ENCODE data around the gene ATAD3B. TPM values are rescaled to one million over a fixed set of nuclear protein-coding genes. Genes with fewer than 3 reads are reported as not detected.
"Not testable (repeated sequence)": the region's sequence is repeated elsewhere in the genome, so short reads cannot be mapped to it uniquely, and the experiment has no call there.

Gene ATAD3B
- polyA plus RNA-seq, 3 donors = 2.3 to 23.3 (median 2.3) TPM

DNA sequence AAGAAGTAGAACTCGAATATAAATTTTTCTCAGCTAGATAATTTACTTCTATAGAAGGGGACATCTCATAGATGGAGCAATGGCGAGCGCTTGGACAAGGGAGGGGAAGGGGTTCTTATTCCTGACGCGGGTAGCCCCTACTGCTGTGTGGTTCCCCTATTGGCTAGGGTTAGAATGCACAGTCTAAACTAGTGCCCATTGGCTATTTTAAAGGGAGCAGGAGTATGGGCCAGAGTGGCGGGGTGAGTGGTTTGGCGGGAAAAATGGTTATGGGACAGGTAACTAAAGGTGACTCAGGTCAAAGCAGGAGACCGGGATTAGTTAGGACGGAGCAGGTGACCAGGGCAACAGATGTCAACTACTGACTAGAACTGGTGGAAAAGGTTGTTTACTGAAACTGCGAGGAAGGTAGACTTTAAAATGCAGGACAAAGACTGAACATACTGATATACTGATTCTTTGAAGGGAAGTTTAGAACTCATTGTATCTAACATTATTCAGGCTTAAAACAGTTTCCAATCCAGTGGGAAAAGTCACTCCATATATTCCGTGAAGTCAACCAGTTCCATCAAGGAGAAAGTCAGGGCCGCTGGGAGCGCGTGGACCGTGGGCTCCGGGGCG, 39.5 kb downstream of the ATAD3B start:
- DNase-seq = peak in 1 of 3 donors; percentile 5
- Histone ChIP-seq H2AFZ (ENCODE audit: insufficient read depth, low read depth, low read length, poor library complexity, severe bottlenecking) (peak overlapping the region; percentile 92), H3K27me3 (ENCODE audit: control insufficient read depth in 2 of 2, insufficient read depth in 2 of 2, low read length in 2 of 2) (no peaks in the 10 kb centered on the region), H3K4me3 (replicated peaks in 1 of 3; ENCODE audit: low read depth in 2 of 3, low read length in 3 of 3) (peak overlapping the region; percentile 78 to 96 (median 85)), H3K4me2 (replicated peaks; ENCODE audit: extremely low read depth, low read length, poor library complexity, severe bottlenecking) (peak overlapping the region; percentile 95), H3K9me3 (replicated peaks in 1 of 2; ENCODE audit: control insufficient read depth in 1 of 2, insufficient read depth in 1 of 2, low read length in 2 of 2) (no peaks in the 10 kb centered on the region), H3K9ac (ENCODE audit: insufficient read depth, low read length, poor library complexity, severe bottlenecking) (peak overlapping the region; percentile 89), H3K4me1 (ENCODE audit: control insufficient read depth in 1 of 2, insufficient read depth in 2 of 2, low read length in 2 of 2) (peaks cover 20 to 21% of the 10 kb centered on the region in 2 donors), H3K27ac (ENCODE audit: low read depth in 1 of 2, low read length in 2 of 2) (peak overlapping the region; percentile 86 to 92), H3K79me2 (ENCODE audit: insufficient read depth, low read length) (peaks cover 4% of the 10 kb centered on the region), H3K36me3 (replicated peaks in 1 of 2; ENCODE audit: control insufficient read depth in 1 of 2, insufficient read depth in 2 of 2, low read length in 2 of 2) (no peaks in the 10 kb centered on the region), H4K20me1 (ENCODE audit: insufficient read depth, low read length) (no peaks in the 10 kb centered on the region)
- no peaks in the 10 kb centered on the region for H3K27me3 Mint-ChIP-seq (ENCODE audit: low read depth in 3 of 3)
- peaks cover 0 to 3% (median 0%) of the 10 kb centered on the region in 7 donors for H3K9me3 Mint-ChIP-seq
- intact Hi-C loops (cut with micrococcal nuclease) = no loop called here
- WGBS (ENCODE audit: insufficient coverage) = 11% methylated on average over 15 of the region's 17 CpGs
- TF ChIP-seq, protein P1, sequence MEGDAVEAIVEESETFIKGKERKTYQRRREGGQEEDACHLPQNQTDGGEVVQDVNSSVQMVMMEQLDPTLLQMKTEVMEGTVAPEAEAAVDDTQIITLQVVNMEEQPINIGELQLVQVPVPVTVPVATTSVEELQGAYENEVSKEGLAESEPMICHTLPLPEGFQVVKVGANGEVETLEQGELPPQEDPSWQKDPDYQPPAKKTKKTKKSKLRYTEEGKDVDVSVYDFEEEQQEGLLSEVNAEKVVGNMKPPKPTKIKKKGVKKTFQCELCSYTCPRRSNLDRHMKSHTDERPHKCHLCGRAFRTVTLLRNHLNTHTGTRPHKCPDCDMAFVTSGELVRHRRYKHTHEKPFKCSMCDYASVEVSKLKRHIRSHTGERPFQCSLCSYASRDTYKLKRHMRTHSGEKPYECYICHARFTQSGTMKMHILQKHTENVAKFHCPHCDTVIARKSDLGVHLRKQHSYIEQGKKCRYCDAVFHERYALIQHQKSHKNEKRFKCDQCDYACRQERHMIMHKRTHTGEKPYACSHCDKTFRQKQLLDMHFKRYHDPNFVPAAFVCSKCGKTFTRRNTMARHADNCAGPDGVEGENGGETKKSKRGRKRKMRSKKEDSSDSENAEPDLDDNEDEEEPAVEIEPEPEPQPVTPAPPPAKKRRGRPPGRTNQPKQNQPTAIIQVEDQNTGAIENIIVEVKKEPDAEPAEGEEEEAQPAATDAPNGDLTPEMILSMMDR (IDR thresholded peaks at IDR 0.05) = no peak
- peaks cover 4 to 8% of the 10 kb centered on the region in 2 donors for H3K36me3 Mint-ChIP-seq
- H3K4me1 Mint-ChIP-seq = peaks cover 21% of the 10 kb centered on the region
- peak overlapping the region; percentile 80 to 91 (median 84) for H3K27ac Mint-ChIP-seq
- H3K4me3 Mint-ChIP-seq = peak overlapping the region; percentile 81 to 90

DNA sequence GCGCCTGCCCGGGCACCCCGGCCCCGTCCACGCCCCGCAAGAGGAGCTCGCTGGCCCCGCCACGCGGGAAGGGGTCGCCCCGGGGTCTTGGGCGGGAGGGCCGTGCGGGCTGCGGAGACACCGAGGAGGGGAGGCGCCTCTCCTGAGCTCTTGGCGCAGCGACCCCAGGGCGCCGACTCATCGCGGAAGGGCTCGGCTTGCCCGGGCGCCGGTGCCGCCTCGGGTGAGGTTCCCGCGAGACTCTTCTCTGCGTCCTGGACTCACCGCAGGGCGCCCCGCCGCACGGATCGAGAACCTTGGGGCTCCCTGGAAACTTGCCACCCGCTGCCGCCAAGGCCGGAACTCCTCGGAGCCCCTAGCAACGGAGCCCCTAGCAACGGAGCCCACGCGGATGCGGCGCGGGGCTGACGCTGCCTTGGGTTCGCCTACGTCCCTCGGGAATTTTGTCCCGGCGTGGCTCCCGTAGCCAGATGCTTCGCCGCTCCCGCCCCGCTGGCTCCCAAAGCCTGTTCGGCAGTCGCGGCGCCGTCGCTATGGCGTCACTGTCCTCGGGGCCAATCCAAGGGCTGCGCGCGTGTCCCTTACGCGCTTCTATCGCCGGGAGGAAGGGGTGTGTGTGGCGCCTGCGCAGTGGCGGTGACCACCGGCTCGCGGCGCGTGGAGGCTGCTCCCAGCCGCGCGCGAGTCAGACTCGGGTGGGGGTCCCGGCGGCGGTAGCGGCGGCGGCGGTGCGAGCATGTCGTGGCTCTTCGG, 40.1 kb downstream of the ATAD3B start, which contains the start of gene ATAD3A:
ATAD3A (plus strand) TSS at position 630 of the 753 bp plus-strand sequence; CDS start at position 737, 107 bp downstream.
- Histone ChIP-seq H3K27me3 (ENCODE audit: control insufficient read depth in 2 of 2, insufficient read depth in 2 of 2, low read length in 2 of 2) (no peaks in the 10 kb centered on the region), H3K9me3 (replicated peaks in 1 of 2; ENCODE audit: control insufficient read depth in 1 of 2, insufficient read depth in 1 of 2, low read length in 2 of 2) (no peaks in the 10 kb centered on the region), H3K4me3 (replicated peaks in 1 of 3; ENCODE audit: low read depth in 2 of 3, low read length in 3 of 3) (peak within 1 kb of the TSS; percentile 78 to 96 (median 85)), H3K79me2 (ENCODE audit: insufficient read depth, low read length) (peaks cover 4% of the 10 kb centered on the region), H3K27ac (ENCODE audit: low read depth in 1 of 2, low read length in 2 of 2) (peak within 1 kb of the TSS; percentile 86 to 92), H3K36me3 (replicated peaks in 1 of 2; ENCODE audit: control insufficient read depth in 1 of 2, insufficient read depth in 2 of 2, low read length in 2 of 2) (peaks cover 1 to 2% of the 10 kb centered on the region in 2 donors), H3K9ac (ENCODE audit: insufficient read depth, low read length, poor library complexity, severe bottlenecking) (peak within 1 kb of the TSS; percentile 89), H3K4me1 (ENCODE audit: control insufficient read depth in 1 of 2, insufficient read depth in 2 of 2, low read length in 2 of 2) (peaks cover 20 to 21% of the 10 kb centered on the region in 2 donors), H4K20me1 (ENCODE audit: insufficient read depth, low read length) (no peaks in the 10 kb centered on the region), H3K4me2 (replicated peaks; ENCODE audit: extremely low read depth, low read length, poor library complexity, severe bottlenecking) (peak within 1 kb of the TSS; percentile 95), H2AFZ (ENCODE audit: insufficient read depth, low read depth, low read length, poor library complexity, severe bottlenecking) (peak within 1 kb of the TSS; percentile 92)
- Mint-ChIP-seq H3K27me3 (ENCODE audit: low read depth in 3 of 3) (no peaks in the 10 kb centered on the region), H3K9me3 (peaks cover 0 to 3% (median 0%) of the 10 kb centered on the region in 7 donors), H3K4me3 (peak within 1 kb of the TSS; percentile 81 to 90), H3K36me3 (peaks cover 4 to 12% of the 10 kb centered on the region in 2 donors), H3K4me1 (peaks cover 21% of the 10 kb centered on the region), H3K27ac (peak within 1 kb of the TSS; percentile 84 to 94 (median 89))
- peak; percentile 94 to 97 (median 96) for DNase-seq
- WGBS (ENCODE audit: insufficient coverage) = under 1% methylated on average over 95 of the region's 99 CpGs
- TF ChIP-seq, protein P1 (IDR thresholded peaks at IDR 0.05) = no peak
- intact Hi-C loops (cut with micrococcal nuclease) = no loop called here

DNA sequence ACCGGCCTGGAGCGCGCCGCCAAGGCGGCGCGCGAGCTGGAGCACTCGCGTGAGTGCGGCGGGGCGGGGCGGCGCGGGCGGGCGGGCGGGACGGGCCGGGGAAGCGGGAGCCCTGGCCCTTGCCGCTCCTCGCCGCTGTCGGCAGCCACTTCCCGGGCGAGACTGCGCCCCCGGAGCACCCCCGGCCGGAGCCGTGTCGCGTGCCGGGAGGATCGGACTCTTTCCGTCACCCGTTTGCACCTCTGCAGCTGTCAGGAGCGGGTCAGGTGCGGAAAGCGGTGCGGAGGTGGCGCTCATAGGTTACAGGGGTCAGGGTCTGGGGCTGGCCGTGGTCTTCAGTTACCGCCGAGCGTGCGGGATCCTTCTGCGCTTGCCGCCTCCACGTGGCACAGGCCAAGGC, 40.9 kb downstream of the ATAD3B start:
- 0% methylated on average over 20 of the region's 52 CpGs for WGBS (ENCODE audit: insufficient coverage)
- H3K9me3 ChIP-seq (replicated peaks in 1 of 2; ENCODE audit: control insufficient read depth in 1 of 2, insufficient read depth in 1 of 2, low read length in 2 of 2); intact Hi-C loops (cut with micrococcal nuclease); H2AFZ ChIP-seq (ENCODE audit: insufficient read depth, low read depth, low read length, poor library complexity, severe bottlenecking); H3K27me3 ChIP-seq (ENCODE audit: control insufficient read depth in 2 of 2, insufficient read depth in 2 of 2, low read length in 2 of 2); H3K4me2 ChIP-seq (replicated peaks; ENCODE audit: extremely low read depth, low read length, poor library complexity, severe bottlenecking); H3K27me3 Mint-ChIP-seq (ENCODE audit: low read depth in 3 of 3); H3K9me3 Mint-ChIP-seq; H3K79me2 ChIP-seq (ENCODE audit: insufficient read depth, low read length); DNase-seq; H3K27ac ChIP-seq (ENCODE audit: low read depth in 1 of 2, low read length in 2 of 2); H3K9ac ChIP-seq (ENCODE audit: insufficient read depth, low read length, poor library complexity, severe bottlenecking); H4K20me1 ChIP-seq (ENCODE audit: insufficient read depth, low read length); H3K36me3 ChIP-seq (replicated peaks in 1 of 2; ENCODE audit: control insufficient read depth in 1 of 2, insufficient read depth in 2 of 2, low read length in 2 of 2): not testable (repeated sequence)
- Histone ChIP-seq H3K4me1 (ENCODE audit: control insufficient read depth in 1 of 2, insufficient read depth in 2 of 2, low read length in 2 of 2) (peaks cover 20 to 21% of the 10 kb centered on the region in 2 donors), H3K4me3 (replicated peaks in 1 of 3; ENCODE audit: low read depth in 2 of 3, low read length in 3 of 3) (peak overlapping the region; percentile 34 to 85 (median 78))
- H3K4me1 Mint-ChIP-seq = peaks cover 21% of the 10 kb centered on the region
- H3K36me3 Mint-ChIP-seq = peaks cover 4 to 16% of the 10 kb centered on the region in 2 donors
- peak overlapping the region in 1 of 7 donors; percentile 46 for H3K27ac Mint-ChIP-seq
- peak overlapping the region; percentile 70 to 73 for H3K4me3 Mint-ChIP-seq

All from CD14-positive monocyte (primary cell).